Endothelial cell (in vitro differentiated cells): ENCODE results near the gene DNAJA3. TPM values are rescaled to one million over a fixed set of nuclear protein-coding genes. Genes with fewer than 3 reads are reported as not detected.

Source experiments
- DNase-seq: peaks from one replicate; pipeline ENCODE4 v3.0.0; 2021; ENCODE audit warnings: low spot score
- H3K27ac Mint-ChIP-seq: one replicate; pipeline ENCODE4 v1.8.0; 2021; ENCODE audit warnings: mixed read lengths, inconsistent platforms; ENCODE audit not compliant: unreplicated experiment
- H3K27me3 Mint-ChIP-seq: one replicate; pipeline ENCODE4 v1.8.0; 2021; ENCODE audit warnings: mild to moderate bottlenecking, moderate library complexity, mixed read lengths, inconsistent platforms; ENCODE audit not compliant: unreplicated experiment
- H3K36me3 Mint-ChIP-seq: one replicate; pipeline ENCODE4 v1.8.0; 2021; ENCODE audit warnings: mild to moderate bottlenecking, low read depth, mixed read lengths, inconsistent platforms; ENCODE audit not compliant: unreplicated experiment
- H3K4me1 Mint-ChIP-seq: one replicate; pipeline ENCODE4 v1.8.0; 2021; ENCODE audit warnings: mild to moderate bottlenecking, mixed read lengths, inconsistent platforms; ENCODE audit not compliant: unreplicated experiment
- H3K4me3 Mint-ChIP-seq: one replicate; pipeline ENCODE4 v1.8.0; 2021; ENCODE audit warnings: mild to moderate bottlenecking, mixed read lengths, inconsistent platforms; ENCODE audit not compliant: unreplicated experiment
- H3K9me3 Mint-ChIP-seq: one replicate; pipeline ENCODE4 v1.8.0; 2021; ENCODE audit warnings: mixed read lengths, inconsistent platforms; ENCODE audit not compliant: unreplicated experiment
- CTCF ChIP-seq: fragments of 200-600 bp; sonication (generic); IDR thresholded peaks from one replicate; pipeline ENCODE4 v1.5.0; 2021; ENCODE audit warnings: antibody characterized with exemption; ENCODE audit not compliant: unreplicated experiment
- total RNA-seq: library from RNA; stranded (reverse); fragmentation: NEBNext Ultra II Directional; extraction: Animal tissue kit (Norgen Biotek cat#: 25700); gene quantifications from one replicate; pipeline ENCODE4 v1.2.1, GENCODE V29; 2021; ENCODE audit not compliant: unreplicated experiment

DNAJA3 gene
- total RNA-seq, 1 donor from 2014 or later, result 32.0 TPM

GRCh38 chr16:4472880-4473279, 47.2 kb downstream of the DNAJA3 start:
- Mint-ChIP-seq H3K27me3 (peaks cover 12% of the 10 kb centered on the region), H3K4me1 (peaks cover 9% of the 10 kb centered on the region), H3K4me3 (no peak overlapping the region), H3K36me3 (peaks cover 8% of the 10 kb centered on the region), H3K27ac (no peak overlapping the region), H3K9me3 (no peaks in the 10 kb centered on the region)
- TF ChIP-seq CTCF, result peak; percentile 15
- DNase-seq, result no peak

DNA sequence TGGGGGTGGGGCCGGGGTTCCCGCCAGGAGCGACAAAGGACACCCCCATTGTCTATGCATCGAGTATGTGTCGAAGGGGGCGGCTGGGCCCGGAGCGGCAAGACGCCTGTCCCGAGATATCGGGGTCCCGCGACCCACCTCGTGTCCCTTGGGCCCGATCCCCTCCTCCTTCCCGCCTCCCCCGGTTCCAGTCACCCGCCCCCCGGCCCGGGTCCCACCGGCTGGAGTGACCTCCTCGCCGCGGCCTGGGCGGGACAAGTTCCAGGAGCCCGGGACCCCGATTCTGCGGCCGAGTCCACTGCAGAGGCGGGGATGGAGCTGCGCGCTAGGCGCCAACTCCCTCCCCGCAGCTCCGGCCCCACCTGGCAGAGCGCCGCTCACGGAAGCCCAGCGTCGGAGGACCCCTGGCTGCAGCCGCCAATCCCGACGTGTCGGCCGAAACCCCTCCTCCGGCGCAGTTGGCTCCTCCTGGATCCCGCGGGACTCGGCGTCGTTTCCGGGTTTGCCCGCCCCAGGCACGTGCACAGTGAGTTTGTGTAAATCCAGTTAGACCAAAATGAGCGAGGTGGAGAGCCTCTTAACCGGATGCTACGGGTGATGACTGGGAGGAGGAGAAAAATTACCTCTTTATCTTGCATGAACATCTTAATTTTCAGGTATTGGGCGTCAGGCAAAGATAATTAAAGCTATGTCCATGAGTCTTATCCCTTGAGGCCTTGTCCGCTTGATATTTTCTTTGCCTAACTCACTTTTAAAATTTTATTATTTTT, 48.7 kb downstream of the DNAJA3 start, which contains the start of gene NMRAL1:
Gene NMRAL1 (minus strand): TSS at position 434 of the 770 bp plus-strand sequence. CDS start 493 bp downstream, outside the sequence.
- no peak within 1 kb of the TSS for H3K27ac Mint-ChIP-seq
- H3K4me3 Mint-ChIP-seq, result peak within 1 kb of the TSS; percentile 90
- peaks cover 12% of the 10 kb centered on the region for H3K27me3 Mint-ChIP-seq
- peaks cover 17% of the 10 kb centered on the region for H3K4me1 Mint-ChIP-seq
- peak; percentile 88 for DNase-seq
- no peaks in the 10 kb centered on the region for H3K9me3 Mint-ChIP-seq
- TF ChIP-seq CTCF, result no peak
- H3K36me3 Mint-ChIP-seq, result peaks cover 7% of the 10 kb centered on the region

GRCh38 chr16:4475880-4476788, 50.5 kb downstream of the DNAJA3 start, which contains the start of gene HMOX2:
Gene HMOX2, plus strand, starts transcription at chr16:4476398. Its CDS starts 29,127 bp downstream, at chr16:4505525.
- peak; percentile 95 for DNase-seq
- no peak for TF ChIP-seq CTCF
- Mint-ChIP-seq H3K27me3 (peaks cover 14% of the 10 kb centered on the region), H3K9me3 (no peaks in the 10 kb centered on the region), H3K4me3 (peak within 1 kb of the TSS; percentile 90), H3K4me1 (peaks cover 17% of the 10 kb centered on the region), H3K36me3 (peaks cover 7% of the 10 kb centered on the region), H3K27ac (peak within 1 kb of the TSS; percentile 99)

GRCh38 chr16:4477966-4478365, 52.3 kb downstream of the DNAJA3 start:
- peak overlapping the region; percentile 99 for H3K27ac Mint-ChIP-seq
- TF ChIP-seq CTCF, result no peak
- DNase-seq, result peak; percentile 56

More at GRCh38 chr16:4477966-4478365, 52.3 kb downstream of the DNAJA3 start:
- peaks cover 14% of the 10 kb centered on the region for H3K27me3 Mint-ChIP-seq
- H3K9me3 Mint-ChIP-seq, result no peaks in the 10 kb centered on the region
- H3K36me3 Mint-ChIP-seq, result peaks cover 16% of the 10 kb centered on the region
- peak overlapping the region; percentile 87 for H3K4me3 Mint-ChIP-seq
- peaks cover 35% of the 10 kb centered on the region for H3K4me1 Mint-ChIP-seq
